Activated T-helper 9 cell treated with anti-CD3 and anti-CD28 coated beads, Interleukin-2, amount 50 U/mL, for 16 hours (primary cell): ENCODE data around the gene SKP2.
"Not testable (repeated sequence)": the region's sequence is repeated elsewhere in the genome, so short reads cannot be mapped to it uniquely, and the experiment has no call there.

Experiments used
- DNase-seq: peaks from one replicate; pipeline ENCODE4 v3.0.0-alpha.2; 2020; ENCODE audit warnings: low read depth

The SKP2 gene

GRCh38 chr5:36156619-36157018, 4.7 kb downstream of the SKP2 start:
- DNase-seq: no peak

GRCh38 chr5:36158144-36158543, 6.2 kb downstream of the SKP2 start:
- no peak for DNase-seq

- no peak for DNase-seq
Observed at GRCh38 chr5:36160617-36161016, 8.7 kb downstream of the SKP2 start.

GRCh38 chr5:36161361-36161760, 9.4 kb downstream of the SKP2 start:
- DNase-seq: no peak

GRCh38 chr5:36162810-36163486, 11.0 kb downstream of the SKP2 start:
- DNase-seq: no peak

GRCh38 chr5:36164461-36164860, 12.6 kb downstream of the SKP2 start:
- no peak for DNase-seq

- no peak for DNase-seq
Observed at GRCh38 chr5:36168737-36169136, 16.8 kb downstream of the SKP2 start.

GRCh38 chr5:36170832-36171424, 19.0 kb downstream of the SKP2 start:
- no peak for DNase-seq

GRCh38 chr5:36172599-36172998, 20.7 kb downstream of the SKP2 start:
- DNase-seq: no peak

GRCh38 chr5:36173426-36173825, 21.5 kb downstream of the SKP2 start:
- no peak for DNase-seq

- no peak for DNase-seq
Observed at GRCh38 chr5:36174119-36174518, 22.2 kb downstream of the SKP2 start.

- DNase-seq: no peak
Observed at GRCh38 chr5:36175043-36175442, 23.1 kb downstream of the SKP2 start.

GRCh38 chr5:36177154-36177553, 25.2 kb downstream of the SKP2 start:
- no peak for DNase-seq

- no peak for DNase-seq
Observed at GRCh38 chr5:36177715-36178523, 26.0 kb downstream of the SKP2 start.

- no peak for DNase-seq
Observed at GRCh38 chr5:36178524-36178890, 26.6 kb downstream of the SKP2 start.

GRCh38 chr5:36179950-36180349, 28.0 kb downstream of the SKP2 start:
- DNase-seq: no peak

- no peak for DNase-seq
Observed at GRCh38 chr5:36180556-36181350, 28.8 kb downstream of the SKP2 start.

- no peak for DNase-seq
Observed at GRCh38 chr5:36181774-36182173, 29.9 kb downstream of the SKP2 start.

- DNase-seq: not testable (repeated sequence)
Observed at GRCh38 chr5:36184408-36184807, 32.5 kb downstream of the SKP2 start.

GRCh38 chr5:36193746-36194145, 41.8 kb downstream of the SKP2 start:
- DNase-seq: no peak

GRCh38 chr5:36198281-36198680, 46.4 kb downstream of the SKP2 start:
- no peak for DNase-seq

GRCh38 chr5:36198783-36199182, 46.9 kb downstream of the SKP2 start:
- DNase-seq: not testable (repeated sequence)
